SK-N-SH (cell line): ENCODE results near the gene FOXP1. TPM values are rescaled to one million over a fixed set of nuclear protein-coding genes. Genes with fewer than 3 reads are reported as not detected.

Source experiments
- CTCF ChIA-PET: fragments of 300-600, 350-600 bp; formaldehyde crosslinking; extraction: SDS; loops from one replicate; lab custom pipeline; 2021; lab: Yijun Ruan, JAX
- POLR2A ChIA-PET: fragments of 350-600 bp; sonication (Branson Sonifier 250); formaldehyde crosslinking; extraction: SDS; loops from one replicate; lab custom pipeline; 2020; ENCODE audit warnings: antibody characterized with exemption, inconsistent platforms; lab: Yijun Ruan, JAX
- DNase-seq: peaks from one replicate; pipeline ENCODE4 v3.0.0; 2012
- H2AFZ ChIP-seq: fragments of 200-600 bp; sonication (generic); 2 replicates; pipeline ENCODE4 v1.8.1; 2016; ENCODE audit warnings: antibody characterized with exemption, mild to moderate bottlenecking, low read depth
- H3F3A ChIP-seq: fragments of 200-600 bp; sonication (generic); replicated peaks from 2 replicates; pipeline ENCODE3; 2016; ENCODE audit warnings: antibody characterized with exemption, mild to moderate bottlenecking; ENCODE audit not compliant: insufficient read depth
- H3K27ac ChIP-seq, 2 experiments: fragments of 200-500 bp in 1 of 2; fragments of 200-600 bp in 1 of 2; sonication (Bioruptor generic) in 1 of 2; sonication (generic), shearing (Covaris generic) in 1 of 2; 2 replicates each; pipeline versions ENCODE4 v1.5.1 to v1.6.1; 2014 to 2016; ENCODE audit warnings: low read depth in 2 of 2, inconsistent platforms in 1 of 2, low read length in 1 of 2, mild to moderate bottlenecking in 1 of 2, mixed read lengths in 1 of 2
- H3K27me3 ChIP-seq: fragments of 200-600 bp; sonication (generic), shearing (Covaris generic); 2 replicates; pipeline ENCODE4 v1.6.1; 2016; ENCODE audit warnings: mixed run types; ENCODE audit not compliant: insufficient read depth
- H3K36me3 ChIP-seq, 2 experiments: fragments of 200-500 bp in 1 of 2; fragments of 200-600 bp in 1 of 2; sonication (Bioruptor generic) in 1 of 2; sonication (generic) in 1 of 2; replicated peaks in 1 of 2; 2 replicates each; pipeline versions ENCODE3 to v1.5.1; 2014 to 2016; ENCODE audit warnings: low read length in 1 of 2, mild to moderate bottlenecking in 1 of 2; ENCODE audit not compliant: insufficient read depth in 2 of 2, control insufficient read depth in 1 of 2
- H3K4me1 ChIP-seq, 2 experiments: fragments of 200-500 bp in 1 of 2; fragments of 200-600 bp in 1 of 2; sonication (Bioruptor generic) in 1 of 2; sonication (generic), shearing (Covaris generic) in 1 of 2; 2 replicates each; pipeline versions ENCODE4 v1.5.1 to v1.6.1; 2014 to 2016; ENCODE audit warnings: low read depth in 1 of 2, low read length in 1 of 2, mixed run types in 1 of 2; ENCODE audit not compliant: insufficient read depth in 2 of 2, control insufficient read depth in 1 of 2
- H3K4me2 ChIP-seq: fragments of 200-600 bp; sonication (generic), shearing (Covaris generic); 2 replicates; pipeline ENCODE4 v1.6.1; 2017; ENCODE audit warnings: mixed run types
- H3K4me3 ChIP-seq, 2 experiments: fragments of 200-500 bp in 1 of 2; fragments of 200-600 bp in 1 of 2; sonication (Bioruptor generic) in 1 of 2; sonication (generic), shearing (Covaris generic) in 1 of 2; 2 replicates each; pipeline versions ENCODE4 v1.5.1 to v1.8.1; 2014 to 2016; ENCODE audit warnings: low read depth in 2 of 2, inconsistent platforms in 1 of 2, low read length in 1 of 2, mild to moderate bottlenecking in 1 of 2, mixed read lengths in 1 of 2, moderate library complexity in 1 of 2
- H3K79me2 ChIP-seq: fragments of 200-600 bp; sonication (generic); 2 replicates; pipeline ENCODE4 v1.8.1; 2017; ENCODE audit warnings: mild to moderate bottlenecking; ENCODE audit not compliant: insufficient read depth
- H3K9ac ChIP-seq: fragments of 200-600 bp; sonication (generic); 2 replicates; pipeline ENCODE4 v1.6.1; 2017; ENCODE audit warnings: mixed run types
- H3K9me2 ChIP-seq: fragments of 200-600 bp; sonication (generic); 2 replicates; pipeline ENCODE4 v1.6.1; 2017; ENCODE audit warnings: mixed run types
- H3K9me3 ChIP-seq: fragments of 200-600 bp; sonication (generic); 2 replicates; pipeline ENCODE4 v1.6.1; 2017; ENCODE audit warnings: mixed run types, mild to moderate bottlenecking, moderate library complexity
- H4K20me1 ChIP-seq: fragments of 200-600 bp; sonication (generic); 2 replicates; pipeline ENCODE4 v1.6.1; 2017; ENCODE audit warnings: mild to moderate bottlenecking, mixed run types; ENCODE audit not compliant: insufficient read depth
- FOSL2 ChIP-seq: IDR thresholded peaks from 2 replicates; pipeline ENCODE4 v1.4.0; 2012; ENCODE audit warnings: low read depth, mild to moderate bottlenecking, moderate library complexity, borderline replicate concordance
- MXI1 ChIP-seq: IDR thresholded peaks from 2 replicates; pipeline ENCODE4 v1.6.1; 2012; ENCODE audit warnings: mild to moderate bottlenecking, low read depth, low read length, improper control_type of control experiment
- NFIC ChIP-seq: IDR thresholded peaks from 2 replicates; pipeline ENCODE4 v1.4.0; 2012; ENCODE audit warnings: borderline replicate concordance
- RAD21 ChIP-seq: IDR thresholded peaks from 2 replicates; pipeline ENCODE4 v1.6.1; 2012; ENCODE audit warnings: mild to moderate bottlenecking, low read length
- RCOR1 ChIP-seq: fragments of 150-350 bp; IDR thresholded peaks from 2 replicates; pipeline ENCODE4 v1.6.1; 2017; ENCODE audit warnings: antibody characterized with exemption, low read length
- REST ChIP-seq: IDR thresholded peaks from 2 replicates; pipeline ENCODE4 v1.6.1; 2012; ENCODE audit warnings: mild to moderate bottlenecking, low read depth, low read length, moderate library complexity
- USF1 ChIP-seq: IDR thresholded peaks from 2 replicates; pipeline ENCODE4 v1.4.0; 2012; ENCODE audit warnings: low read depth, borderline replicate concordance
- WGBS: methylation state at CpG from one replicate; pipeline ENCODE4 v1.1.6; 2017; ENCODE audit warnings: low lambda C conversion rate; 5-methylcytosine and 5-hydroxymethylcytosine counted together
- polyA plus RNA-seq, 3 experiments: library from polyadenylated mRNA; depleted of rRNA; stranded (reverse); fragments of >200 nt; gene quantifications; 2 replicates each; pipeline ENCODE4 v1.2.3, GENCODE V29; 2012

FOXP1 gene
- polyA plus RNA-seq, 1 of the 3 experiments (the other 2 are of a cell fraction): 8.8 TPM

DNA sequence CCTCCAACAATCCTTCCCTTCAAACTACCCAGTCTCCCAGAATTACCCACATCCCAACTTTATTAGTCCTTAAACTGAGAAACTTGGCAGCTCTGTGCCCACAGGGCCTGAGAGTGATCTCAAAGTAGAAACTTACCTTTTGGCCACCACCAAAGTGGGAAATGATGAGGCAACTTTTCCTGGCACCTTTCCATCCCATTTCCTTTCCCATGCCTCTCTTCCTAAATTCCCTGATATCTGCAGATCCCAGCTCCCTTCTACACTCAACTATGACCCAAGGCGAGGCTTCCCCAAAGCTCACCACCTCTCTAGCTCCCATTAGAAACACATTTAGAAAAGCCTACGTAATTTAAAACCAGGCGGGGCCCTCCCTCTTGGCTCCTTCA, 271.9 kb downstream of the FOXP1 start:
- WGBS: 98% methylated on average over 3 of the region's 3 CpGs

DNA sequence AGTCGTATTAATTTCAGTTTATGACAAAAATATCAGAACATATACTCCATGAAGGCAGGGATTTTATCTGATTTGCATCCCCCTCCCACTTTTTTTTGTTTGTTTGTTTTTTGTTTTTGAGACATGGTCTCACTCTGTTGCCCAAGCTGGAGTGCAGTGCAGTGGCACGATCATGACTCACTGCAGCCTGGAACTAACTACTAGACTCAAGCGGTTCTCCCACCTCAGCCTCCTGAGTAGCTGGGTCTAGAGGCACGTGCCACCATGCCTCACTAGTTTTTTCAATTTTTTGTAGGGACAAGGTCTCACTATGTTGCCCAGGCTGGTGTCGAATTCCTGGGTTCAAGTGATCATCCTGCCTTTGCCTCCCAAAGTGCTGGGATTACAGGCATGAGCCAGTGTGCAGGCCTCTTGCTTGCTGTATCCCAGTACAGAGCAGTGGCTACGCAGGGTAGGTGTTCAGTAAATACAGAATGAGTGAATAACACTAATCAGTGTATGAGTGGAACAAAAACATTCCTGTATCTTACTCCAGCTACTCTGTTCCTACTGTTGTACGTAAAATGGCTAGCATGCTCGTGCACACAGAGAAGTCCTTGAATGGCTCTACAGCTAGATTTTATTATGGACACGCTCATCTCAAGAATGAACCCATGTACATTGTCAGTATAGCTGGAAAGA, 272.4 kb downstream of the FOXP1 start:
- POLR2A ChIA-PET: no interaction called here
- DNase-seq: no peak
- H3K27ac ChIP-seq: peak overlapping the region in 1 of 2 experiments; percentile 81; a peak in 3 of 4 replicates
- no peaks in the 10 kb centered on the region for H3K9me2 ChIP-seq
- no peak overlapping the region for H3K4me3 ChIP-seq
- H3F3A ChIP-seq: no peaks in the 10 kb centered on the region
- CTCF ChIA-PET: interaction anchor here (0.8 kb wide), 1 partner anchor 122 kb away, joined by 3 read pairs; no protein-coding TSS in a partner anchor
- H3K36me3 ChIP-seq: no peaks in the 10 kb centered on the region
- WGBS: 91% methylated on average over 9 of the region's 9 CpGs
- no peaks in the 10 kb centered on the region for H3K27me3 ChIP-seq
- H3K79me2 ChIP-seq: peaks cover 75% of the 10 kb centered on the region
- H3K4me2 ChIP-seq: no peak overlapping the region
- TF ChIP-seq FOSL2 (no peak), REST (no peak), USF1 (no peak), NFIC (no peak)
- H2AFZ ChIP-seq: no peak overlapping the region
- H3K4me1 ChIP-seq: peaks cover 4 to 7% of the 10 kb centered on the region in 2 experiments; a peak in 3 of 4 replicates
- H3K9me3 ChIP-seq: no peaks in the 10 kb centered on the region
- no peak overlapping the region for H3K9ac ChIP-seq
- no peaks in the 10 kb centered on the region for H4K20me1 ChIP-seq

More for the DNA sequence above, 271.9 kb downstream of the FOXP1 start:
- TF ChIP-seq FOSL2: no peak
- no peak for TF ChIP-seq MXI1
- TF ChIP-seq RAD21: no peak
- TF ChIP-seq RCOR1: no peak
- Histone ChIP-seq H3K4me2 (no peak overlapping the region), H3K4me1 (peaks cover 2 to 7% of the 10 kb centered on the region in 2 experiments; a peak in 3 of 4 replicates), H3K9me3 (no peaks in the 10 kb centered on the region), H3K4me3 (no peak overlapping the region), H3K36me3 (no peaks in the 10 kb centered on the region), H3K9me2 (no peaks in the 10 kb centered on the region), H3K9ac (no peak overlapping the region), H2AFZ (no peak overlapping the region), H3F3A (no peaks in the 10 kb centered on the region), H3K27ac (peak overlapping the region in 1 of 2 experiments; percentile 6; a peak in 1 of 4 replicates), H3K27me3 (no peaks in the 10 kb centered on the region), H4K20me1 (no peaks in the 10 kb centered on the region), H3K79me2 (peaks cover 74% of the 10 kb centered on the region)
- DNase-seq: no peak
- CTCF ChIA-PET: no interaction called here
- POLR2A ChIA-PET: no interaction called here
